ENCODE data around the gene FAM53C. TPM values are rescaled to one million over a fixed set of nuclear protein-coding genes. Genes with fewer than 3 reads are reported as not detected.
A peak's percentile ranks its signal among the peaks of the same experiment; 100 is the strongest.

The FAM53C gene
- total and polyA plus RNA-seq, 10 of the 15 experiments (the other 5 are each of a cell fraction or from before 2014, with no cell fraction given), result 8.0 to 31.3 (median 24.0) TPM

DNA sequence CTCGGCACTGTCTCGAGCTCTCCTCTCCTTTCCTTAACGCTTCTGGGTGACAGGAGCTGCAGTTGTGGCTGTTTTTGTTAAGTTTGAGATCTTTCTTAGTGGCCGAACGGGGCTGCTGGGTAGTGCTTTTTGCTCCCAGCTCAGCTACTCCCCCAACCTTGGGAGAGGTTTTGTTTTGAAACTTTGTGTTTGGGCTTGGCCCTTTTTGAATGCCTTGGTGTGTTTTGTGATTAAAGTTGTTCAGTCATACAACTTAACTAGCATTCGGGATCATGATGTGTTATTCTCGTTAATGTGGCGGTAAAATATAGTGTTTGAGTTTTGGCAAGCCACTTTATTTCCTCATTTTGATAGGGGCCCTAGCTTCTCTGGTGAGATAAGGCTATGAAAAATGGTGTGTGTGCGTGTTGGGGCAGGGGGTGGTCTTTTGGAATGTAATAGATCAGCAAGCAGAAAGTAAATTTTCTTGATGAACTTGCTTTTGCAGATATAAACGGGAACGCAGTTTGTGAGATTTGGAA is 15.6 kb downstream of the FAM53C start:
- Histone ChIP-seq H3K27me3 (replicated peaks in 1 of 2; ENCODE audit: control insufficient read depth in 2 of 2, insufficient read depth in 2 of 2, low read length in 1 of 2) (no peaks in the 10 kb centered on the region), H3K9ac (ENCODE audit: control insufficient read depth, insufficient read depth, low read length) (peak overlapping the region; percentile 96), H3K4me1 (ENCODE audit: control insufficient read depth, insufficient read depth, low read length) (peaks cover 3% of the 10 kb centered on the region), H3K9me3 (replicated peaks; ENCODE audit: control insufficient read depth, insufficient read depth, low read length) (no peaks in the 10 kb centered on the region), H3K79me2 (ENCODE audit: control insufficient read depth, insufficient read depth, low read length) (peaks cover 48% of the 10 kb centered on the region), H3K36me3 (ENCODE audit: control insufficient read depth in 2 of 2, insufficient read depth in 2 of 2, low read length in 1 of 2) (peaks cover 0 to 6% of the 10 kb centered on the region in 2 experiments; a peak in 1 of 4 replicates), H3K27ac (ENCODE audit: control insufficient read depth, insufficient read depth) (peak overlapping the region; percentile 93), H4K20me1 (ENCODE audit: control insufficient read depth, insufficient read depth) (no peaks in the 10 kb centered on the region), H3K4me2 (ENCODE audit: control insufficient read depth, insufficient read depth) (peak overlapping the region; percentile 90), H3K4me3 (peak overlapping the region; percentile 99), H2AFZ (ENCODE audit: control insufficient read depth, low read depth, low read length) (peak overlapping the region; percentile 75; the same call in 1 of the 2 replicates)
- ATAC-seq (no peak), DNase-seq (ENCODE audit: low read depth, low spot score) (no peak), FAIRE-seq (peak; percentile 65)
- SMC1A ChIA-PET (ENCODE audit: uncharacterized antibody, unreplicated experiment), result interaction anchor here (0.6 to 6.5 kb wide), 14 partner anchors 14 to 608 kb away, joined by 3 to 102 read pairs (median 5); partner anchors contain the start of genes BRD8, CDC23, CDC25C and FAM53C
- RAD21 ChIA-PET (ENCODE audit: unreplicated experiment), result interaction anchor here (0.8 to 4.0 kb wide), 7 partner anchors 14 to 174 kb away, joined by 3 to 22 read pairs (median 14); partner anchors contain the start of genes BRD8, CDC25C, FAM53C and KIF20A
- TF ChIP-seq POLR2AphosphoS5 (IDR thresholded peaks at IDR 0.05; ENCODE audit: low read length) (peak; percentile 64; the same call in 1 of the 2 replicates), SMAD1 (IDR thresholded peaks at IDR 0.05; ENCODE audit: low read depth, partially characterized antibody) (no peak), CBFB (IDR thresholded peaks at IDR 0.05; ENCODE audit: low read depth) (0 out of 2 replicates have a peak, but pooled peaks have one; percentile 1), RELA (IDR thresholded peaks at IDR 0.05; ENCODE audit: borderline replicate concordance, partially characterized antibody) (no peak)
- TF ChIP-seq, protein P1, sequence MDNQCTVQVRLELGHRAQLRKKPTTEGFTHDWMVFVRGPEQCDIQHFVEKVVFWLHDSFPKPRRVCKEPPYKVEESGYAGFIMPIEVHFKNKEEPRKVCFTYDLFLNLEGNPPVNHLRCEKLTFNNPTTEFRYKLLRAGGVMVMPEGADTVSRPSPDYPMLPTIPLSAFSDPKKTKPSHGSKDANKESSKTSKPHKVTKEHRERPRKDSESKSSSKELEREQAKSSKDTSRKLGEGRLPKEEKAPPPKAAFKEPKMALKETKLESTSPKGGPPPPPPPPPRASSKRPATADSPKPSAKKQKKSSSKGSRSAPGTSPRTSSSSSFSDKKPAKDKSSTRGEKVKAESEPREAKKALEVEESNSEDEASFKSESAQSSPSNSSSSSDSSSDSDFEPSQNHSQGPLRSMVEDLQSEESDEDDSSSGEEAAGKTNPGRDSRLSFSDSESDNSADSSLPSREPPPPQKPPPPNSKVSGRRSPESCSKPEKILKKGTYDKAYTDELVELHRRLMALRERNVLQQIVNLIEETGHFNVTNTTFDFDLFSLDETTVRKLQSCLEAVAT (IDR thresholded peaks at IDR 0.05), result 0 out of 2 replicates have a peak, but pooled peaks have one; percentile 68
- in situ Hi-C loops (cut with MboI), result no loop called here
- no TSS peak for BruUV-seq (replicated peaks)
- CTCF ChIA-PET, result interaction anchor here (0.6 to 7.7 kb wide), 34 partner anchors 8 to 1037 kb away, joined by 3 to 266 read pairs (median 6); partner anchors contain the start of genes BRD8, CDC23, CDC25C and EGR1
- intact Hi-C loops (cut with micrococcal nuclease; ENCODE audit: unreplicated experiment), result loop anchor here (2.0 to 10.0 kb wide), 2 partner anchors 175 to 319 kb away; partner anchors contain the start of genes BRD8, FAM13B and KIF20A
- POLR2A ChIA-PET, result interaction anchor here (0.6 to 8.9 kb wide), 12 partner anchors 15 to 600 kb away, joined by 3 to 143 read pairs (median 8); partner anchors contain the start of genes BRD8, CDC23, CDC25C and EGR1
- WGBS (ENCODE audit: insufficient coverage, insufficient replicate concordance, low lambda C conversion rate, missing lambda C conversion rate), result 2% methylated on average over 11 of the region's 11 CpGs

Measured in GM12878 (cell line).